Caki2 (cell line): ENCODE results near the gene NSD1. TPM values are rescaled to one million over a fixed set of nuclear protein-coding genes. Genes with fewer than 3 reads are reported as not detected.
"Not testable (repeated sequence)": the region's sequence is repeated elsewhere in the genome, so short reads cannot be mapped to it uniquely, and the experiment has no call there.

Experiments
- DNase-seq: peaks from one replicate; pipeline ENCODE4 v3.0.0-alpha.2; 2015; ENCODE audit warnings: low read depth
- in situ Hi-C: cut with HindIII; loops from 2 replicates; pipeline ENCODE4 v1.10.0; 2016; ENCODE audit warnings: low sequenced_read_pairs, low pct_unique_long_range_greater_than_20kb, mixed read lengths
- total RNA-seq: library from RNA; depleted of rRNA; stranded (reverse); fragments of >200 nt; shearing (Covaris generic); gene quantifications from 2 replicates; pipeline ENCODE4 v1.2.3, GENCODE V29; 2014; ENCODE audit warnings: low replicate concordance

Gene NSD1
- total RNA-seq, 1 experiment from 2014 or later = 15.4 TPM

GRCh38 chr5:177293819-177294581 is 160.4 kb downstream of the NSD1 start:
- in situ Hi-C loops = no loop called here
- DNase-seq = no peak

DNA sequence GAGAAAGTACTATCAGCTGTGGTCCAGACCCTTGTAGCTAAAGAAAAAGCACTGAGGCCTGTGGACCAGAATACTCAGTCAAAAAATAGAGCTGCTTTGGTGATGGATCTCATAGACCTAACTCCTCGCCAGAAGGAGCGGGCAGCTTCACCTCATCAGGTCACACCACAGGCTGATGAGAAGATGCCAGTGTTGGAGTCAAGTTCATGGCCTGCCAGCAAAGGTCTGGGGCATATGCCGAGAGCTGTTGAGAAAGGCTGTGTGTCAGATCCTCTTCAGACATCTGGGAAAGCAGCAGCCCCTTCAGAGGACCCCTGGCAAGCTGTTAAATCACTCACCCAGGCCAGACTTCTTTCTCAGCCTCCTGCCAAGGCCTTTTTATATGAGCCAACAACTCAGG is 161.1 kb downstream of the NSD1 start:
- no peak for DNase-seq
- in situ Hi-C loops = no loop called here

- DNase-seq = no peak
- in situ Hi-C loops = no loop called here
These were observed 162.4 kb downstream of the NSD1 start for GRCh38 chr5:177295924-177296323.

DNA sequence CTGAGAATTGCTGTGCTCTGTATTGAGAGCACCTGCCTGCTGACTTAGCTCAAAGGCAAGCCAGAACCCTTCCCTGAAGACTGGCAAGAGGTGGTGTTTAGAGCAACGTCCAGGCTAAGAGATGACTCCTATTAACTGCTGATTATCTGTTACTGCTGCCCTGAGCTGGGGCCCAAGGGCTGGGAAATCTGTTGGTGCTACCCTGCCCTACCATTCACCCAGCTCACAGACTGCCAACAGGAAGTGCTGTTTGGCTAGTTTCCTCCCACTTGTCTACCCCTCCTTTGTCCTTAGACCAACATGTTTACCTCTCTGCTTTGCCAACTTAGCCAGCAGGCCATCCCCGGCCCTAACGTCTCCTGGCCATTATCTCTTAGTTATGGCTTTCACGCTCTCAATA is 163.0 kb downstream of the NSD1 start:
- in situ Hi-C loops = no loop called here
- DNase-seq = no peak

GRCh38 chr5:177297922-177298321 is 164.3 kb downstream of the NSD1 start:
- no peak for DNase-seq
- in situ Hi-C loops = no loop called here

DNA sequence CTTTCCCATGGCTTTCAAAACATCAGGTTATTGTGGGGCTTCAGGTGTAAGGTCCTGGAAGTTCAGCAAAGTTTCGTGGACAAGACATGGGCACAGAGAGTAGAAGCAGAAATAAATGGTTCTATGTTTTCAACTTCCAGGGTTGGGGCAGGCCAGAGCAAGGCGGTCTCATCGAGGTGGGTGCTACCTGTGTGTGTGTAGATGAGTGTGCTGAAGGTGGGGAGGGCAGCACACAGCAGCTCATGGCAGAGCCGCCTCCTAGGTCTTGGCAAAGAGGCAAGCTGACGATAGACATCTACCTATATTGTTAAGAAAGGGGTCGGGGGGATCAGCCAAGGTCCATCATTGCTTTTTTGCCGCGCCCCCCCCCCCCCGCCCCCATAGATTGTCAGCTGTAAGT is 166.1 kb downstream of the NSD1 start:
- in situ Hi-C loops = no loop called here
- DNase-seq = no peak

DNA sequence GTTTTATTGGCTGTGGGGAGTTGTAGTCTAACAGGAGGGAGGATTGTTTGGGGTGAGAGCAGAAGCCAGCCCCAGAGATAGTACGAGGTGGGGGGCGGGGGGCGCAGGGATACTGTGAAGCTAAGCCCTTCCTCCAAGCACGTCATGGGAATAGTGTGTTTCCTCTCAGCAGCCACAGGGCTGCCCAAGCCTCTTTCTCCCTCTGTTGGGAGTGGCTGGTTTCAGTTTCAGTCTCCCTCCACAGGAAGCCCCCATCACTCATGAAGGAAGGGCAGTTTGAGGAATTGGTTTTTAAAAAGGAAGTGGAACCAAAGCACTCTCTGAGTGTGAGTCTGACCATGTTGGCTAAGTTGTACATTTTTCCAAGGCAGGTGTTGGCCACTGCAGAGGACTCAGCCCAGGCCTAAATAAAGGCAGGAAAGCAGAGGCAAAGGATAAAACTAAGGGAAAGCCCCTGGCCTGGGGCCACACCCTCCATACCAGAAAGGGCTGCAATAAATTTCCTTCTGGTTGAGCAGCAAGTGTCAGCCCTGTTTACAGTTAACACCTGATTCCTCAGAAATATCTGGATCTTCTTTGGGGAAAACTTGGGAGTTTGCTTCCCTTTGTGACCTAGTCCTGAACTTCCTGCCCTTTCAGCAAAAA is 166.8 kb downstream of the NSD1 start:
- DNase-seq = peak; percentile 66
- in situ Hi-C loops = no loop called here

DNA sequence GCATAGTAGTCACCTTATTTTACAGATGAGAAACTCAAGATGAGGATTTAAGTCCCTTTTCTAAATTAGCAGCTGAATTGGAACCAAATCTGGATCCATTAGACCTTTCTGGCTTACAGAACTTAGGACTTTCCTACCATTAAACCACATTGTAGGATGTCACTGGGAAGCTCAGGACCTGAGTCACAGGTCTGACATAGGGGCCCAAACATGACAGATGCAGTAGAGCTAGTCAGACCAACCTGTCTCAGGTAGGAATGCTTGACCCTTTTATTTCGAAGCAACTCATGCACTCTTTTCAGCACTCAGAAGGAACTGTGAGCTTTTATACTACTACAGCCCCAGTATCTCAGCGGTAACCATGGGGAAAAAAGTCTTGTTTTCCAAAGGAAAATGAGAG is 167.4 kb downstream of the NSD1 start:
- in situ Hi-C loops = no loop called here
- DNase-seq = no peak

DNA sequence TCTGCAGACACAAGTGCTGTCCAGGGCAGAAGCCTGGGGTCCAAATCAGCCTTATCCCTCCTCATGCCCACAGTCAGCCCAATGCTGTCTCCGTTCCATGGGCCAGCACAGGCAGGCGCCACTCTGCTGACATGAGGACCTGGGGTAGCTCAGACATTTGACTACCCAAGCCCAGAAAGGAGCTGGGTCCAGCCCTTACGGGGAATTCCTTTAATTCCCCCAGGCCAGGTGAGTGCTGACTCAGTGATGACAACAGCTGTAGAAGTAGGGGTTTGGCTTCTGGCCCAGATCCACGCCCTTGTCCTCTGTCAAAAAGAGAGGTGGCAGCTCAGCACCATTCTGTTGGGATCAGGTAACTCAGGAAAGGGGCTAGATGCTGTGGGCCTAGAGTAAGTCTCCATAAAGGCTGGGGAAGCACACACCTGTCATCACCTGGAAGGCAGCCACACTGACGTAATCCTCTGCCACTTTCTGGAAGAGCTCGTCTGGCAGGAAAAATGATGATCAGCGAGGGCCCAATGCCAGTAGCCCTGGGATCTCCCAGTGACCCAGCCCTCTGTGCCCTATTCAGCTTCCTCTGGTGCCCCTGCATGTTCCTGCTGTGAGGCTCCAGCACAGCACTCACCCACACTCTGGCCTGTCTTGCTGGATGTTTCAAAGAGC is 168.1 kb downstream of the NSD1 start:
- peak; percentile 21 for DNase-seq
- in situ Hi-C loops = no loop called here

DNA sequence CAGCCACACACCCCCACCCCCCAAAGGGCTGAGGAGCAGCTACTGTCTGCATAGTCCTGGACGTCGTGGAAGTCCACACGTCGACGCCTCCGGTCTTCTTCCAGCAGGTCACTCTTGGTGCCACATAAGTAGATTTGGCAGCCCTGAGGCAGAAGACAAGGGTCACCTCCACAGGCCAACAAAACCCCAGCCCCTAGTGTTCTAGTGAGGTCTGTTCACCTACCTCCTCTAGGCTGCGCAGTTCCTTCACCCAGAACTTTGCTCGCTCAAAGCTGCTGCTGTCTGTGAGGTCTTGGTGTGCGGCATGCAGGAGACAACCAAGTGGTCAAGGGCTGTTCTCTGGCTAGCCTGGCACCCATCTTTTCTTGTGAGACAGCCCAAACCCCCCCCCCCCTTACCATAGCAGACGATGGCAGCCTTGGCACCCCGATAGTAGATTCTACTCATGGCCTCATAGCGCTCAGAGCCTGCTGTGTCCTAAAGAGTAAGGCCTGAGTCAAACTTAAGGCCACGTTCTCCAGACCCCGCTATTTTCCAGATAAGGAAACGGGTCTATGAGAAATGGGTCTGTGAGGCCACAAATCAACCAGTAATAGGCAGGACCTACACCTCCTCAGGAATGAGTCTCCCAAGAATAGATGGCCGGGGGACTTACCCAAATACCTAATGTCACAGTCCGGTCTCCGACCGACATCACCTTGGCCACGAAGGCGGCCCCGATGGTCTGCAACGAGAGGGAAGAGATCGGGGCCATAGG is 169.0 kb downstream of the NSD1 start:
- DNase-seq = no peak
- in situ Hi-C loops = no loop called here

GRCh38 chr5:177303121-177303924 is 169.8 kb downstream of the NSD1 start, which contains the start of the genes PRELID1 and RAB24:
Gene PRELID1 (plus strand): TSS chr5:177303799. CDS start chr5:177303986, 187 bp downstream.
Gene RAB24 (minus strand): TSS chr5:177303719. CDS start chr5:177303288, 431 bp downstream.
- in situ Hi-C loops = no loop called here
- peak; percentile 72 for DNase-seq

GRCh38 chr5:177303925-177304391 is 170.4 kb downstream of the NSD1 start:
- in situ Hi-C loops = no loop called here
- no peak for DNase-seq

DNA sequence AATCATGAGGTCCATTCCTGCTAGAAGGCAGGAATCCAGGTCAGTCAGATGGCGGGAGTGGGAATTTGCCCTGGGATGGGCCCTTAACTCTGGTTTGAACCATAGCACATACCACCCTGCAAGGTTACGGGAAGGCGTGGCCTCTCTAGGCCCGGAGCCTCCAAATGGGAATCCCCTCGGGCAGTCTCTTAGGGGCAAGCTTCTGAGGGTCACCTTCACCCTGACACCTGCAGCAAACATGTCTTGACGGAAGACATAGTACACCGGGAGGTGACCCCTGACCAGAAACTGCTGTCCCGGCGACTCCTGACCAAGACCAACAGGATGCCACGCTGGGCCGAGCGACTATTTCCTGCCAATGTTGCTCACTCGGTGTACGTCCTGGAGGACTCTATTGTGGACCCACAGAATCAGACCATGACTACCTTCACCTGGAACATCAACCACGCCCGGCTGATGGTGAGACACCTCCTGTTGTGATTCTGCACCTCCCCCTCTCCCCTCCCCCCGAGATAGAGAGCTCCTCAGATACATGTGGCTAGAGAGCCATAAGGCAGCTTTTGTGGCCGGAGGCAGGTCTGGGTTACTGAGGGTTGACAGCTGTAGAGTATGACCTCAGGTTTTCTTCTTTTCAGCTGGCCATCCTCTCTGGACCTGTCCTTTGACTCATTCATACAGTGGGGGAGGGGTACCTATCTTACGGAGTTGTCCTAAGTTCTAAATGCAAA is 171.0 kb downstream of the NSD1 start:
- DNase-seq = no peak
- in situ Hi-C loops = no loop called here

DNA sequence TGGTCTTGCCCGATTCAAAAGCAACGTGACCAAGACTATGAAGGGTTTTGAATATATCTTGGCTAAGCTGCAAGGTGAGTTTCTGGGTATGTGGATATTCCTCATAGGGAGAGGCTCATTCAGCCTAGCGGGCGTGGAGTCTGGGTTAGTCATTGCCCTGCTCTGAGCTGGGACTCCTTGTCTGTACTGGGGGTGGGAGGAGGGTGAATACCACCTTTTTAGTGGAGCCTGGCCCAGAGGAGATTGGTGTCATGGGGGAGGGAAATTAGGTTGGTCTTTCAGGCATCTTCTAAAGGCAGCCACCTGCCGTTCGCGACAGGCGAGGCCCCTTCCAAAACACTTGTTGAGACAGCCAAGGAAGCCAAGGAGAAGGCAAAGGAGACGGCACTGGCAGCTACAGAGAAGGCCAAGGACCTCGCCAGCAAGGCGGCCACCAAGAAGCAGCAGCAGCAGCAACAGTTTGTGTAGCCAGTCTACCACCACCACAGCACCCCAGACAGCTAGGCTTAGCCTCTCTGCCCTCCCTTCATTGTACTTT is 172.6 kb downstream of the NSD1 start:
- in situ Hi-C loops, DNase-seq: not testable (repeated sequence)

GRCh38 chr5:177306674-177307543 is 173.3 kb downstream of the NSD1 start:
- no peak for DNase-seq

More at GRCh38 chr5:177306674-177307543, 173.3 kb downstream of the NSD1 start:
- in situ Hi-C loops = no loop called here
